HCT116 (cell line): ENCODE measurements around the gene MAP3K3.

Source experiments
- CTCF ChIP-seq, 3 experiments: fragments of 200-600 bp in 1 of 3; sonication (generic) in 1 of 3; IDR thresholded peaks in 2 of 3; conservative IDR thresholded peaks in 1 of 3; 2 replicates each; pipeline ENCODE4 v1.5.1; 2012 to 2017; ENCODE audit warnings: low read depth in 2 of 3, low read length in 2 of 3, antibody characterized with exemption in 1 of 3, borderline replicate concordance in 1 of 3, control low read depth in 1 of 3, mild to moderate bottlenecking in 1 of 3, mixed read lengths in 1 of 3, mixed run types in 1 of 3, moderate library complexity in 1 of 3; ENCODE audit not compliant: insufficient read depth in 1 of 3
- MAX ChIP-seq: IDR thresholded peaks from 2 replicates; pipeline ENCODE4 v1.6.1; 2012
- POLR2A ChIP-seq: IDR thresholded peaks from 2 replicates; pipeline ENCODE4 v1.7.0; 2011; ENCODE audit warnings: borderline replicate concordance; ENCODE audit not compliant: insufficient read depth, insufficient read length; ENCODE audit errors: extremely low read depth
- SIN3A ChIP-seq: IDR thresholded peaks from 2 replicates; pipeline ENCODE4 v1.6.1; 2012; ENCODE audit warnings: low read depth
- YY1 ChIP-seq: IDR thresholded peaks from 2 replicates; pipeline ENCODE4 v1.6.1; 2011; ENCODE audit warnings: low read length, low read depth, moderate library complexity, mild to moderate bottlenecking; ENCODE audit not compliant: insufficient replicate concordance; ENCODE audit errors: extremely low read depth
- TF ChIP-seq, protein P1 (sequence below): IDR thresholded peaks from 2 replicates; pipeline ENCODE4 v1.6.1; 2012; ENCODE audit warnings: low read depth

- no peak for TF ChIP-seq YY1
- TF ChIP-seq SIN3A = no peak
- TF ChIP-seq POLR2A = no peak
- TF ChIP-seq, protein P1, sequence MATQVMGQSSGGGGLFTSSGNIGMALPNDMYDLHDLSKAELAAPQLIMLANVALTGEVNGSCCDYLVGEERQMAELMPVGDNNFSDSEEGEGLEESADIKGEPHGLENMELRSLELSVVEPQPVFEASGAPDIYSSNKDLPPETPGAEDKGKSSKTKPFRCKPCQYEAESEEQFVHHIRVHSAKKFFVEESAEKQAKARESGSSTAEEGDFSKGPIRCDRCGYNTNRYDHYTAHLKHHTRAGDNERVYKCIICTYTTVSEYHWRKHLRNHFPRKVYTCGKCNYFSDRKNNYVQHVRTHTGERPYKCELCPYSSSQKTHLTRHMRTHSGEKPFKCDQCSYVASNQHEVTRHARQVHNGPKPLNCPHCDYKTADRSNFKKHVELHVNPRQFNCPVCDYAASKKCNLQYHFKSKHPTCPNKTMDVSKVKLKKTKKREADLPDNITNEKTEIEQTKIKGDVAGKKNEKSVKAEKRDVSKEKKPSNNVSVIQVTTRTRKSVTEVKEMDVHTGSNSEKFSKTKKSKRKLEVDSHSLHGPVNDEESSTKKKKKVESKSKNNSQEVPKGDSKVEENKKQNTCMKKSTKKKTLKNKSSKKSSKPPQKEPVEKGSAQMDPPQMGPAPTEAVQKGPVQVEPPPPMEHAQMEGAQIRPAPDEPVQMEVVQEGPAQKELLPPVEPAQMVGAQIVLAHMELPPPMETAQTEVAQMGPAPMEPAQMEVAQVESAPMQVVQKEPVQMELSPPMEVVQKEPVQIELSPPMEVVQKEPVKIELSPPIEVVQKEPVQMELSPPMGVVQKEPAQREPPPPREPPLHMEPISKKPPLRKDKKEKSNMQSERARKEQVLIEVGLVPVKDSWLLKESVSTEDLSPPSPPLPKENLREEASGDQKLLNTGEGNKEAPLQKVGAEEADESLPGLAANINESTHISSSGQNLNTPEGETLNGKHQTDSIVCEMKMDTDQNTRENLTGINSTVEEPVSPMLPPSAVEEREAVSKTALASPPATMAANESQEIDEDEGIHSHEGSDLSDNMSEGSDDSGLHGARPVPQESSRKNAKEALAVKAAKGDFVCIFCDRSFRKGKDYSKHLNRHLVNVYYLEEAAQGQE = no peak
- no peak for TF ChIP-seq CTCF (IDR thresholded peaks at IDR 0.05 in 2 of 3, conservative IDR thresholded peaks at IDR 0.05 in 1 of 3; ENCODE audit: borderline replicate concordance in 1 of 3, insufficient read depth in 1 of 3, low read depth in 2 of 3, low read length in 2 of 3)
- no peak for TF ChIP-seq MAX
Measured at GRCh38 chr17:63601439-63602371, 20.5 kb upstream of the MAP3K3 start.
